Subcutaneous adipose tissue (tissue), 4 donors: ENCODE data around the gene ST8SIA4. TPM values are rescaled to one million over a fixed set of nuclear protein-coding genes. Genes with fewer than 3 reads are reported as not detected.

Source experiments
- small RNA-seq: library from RNA; depleted of rRNA; stranded (forward); fragments of <200 nt; gene quantifications from one replicate; pipeline ENCODE3, GENCODE V24; 2016
- total RNA-seq, 4 donors: library from RNA; depleted of rRNA; stranded (reverse); fragments of >200 nt; gene quantifications; one replicate each; pipeline ENCODE4 v1.1.0, GENCODE V29; 2016
- TF ChIP-seq, protein P1 (sequence below): fragments of 450-650 bp; IDR thresholded peaks from one replicate; pipeline ENCODE4 v1.5.1; 2016; ENCODE audit warnings: low read depth, mild to moderate bottlenecking, control low read depth, antibody characterized with exemption, moderate library complexity

Gene ST8SIA4
- total RNA-seq, 4 donors from 2014 or later = 5.5 to 20.1 (median 12.2) TPM

DNA sequence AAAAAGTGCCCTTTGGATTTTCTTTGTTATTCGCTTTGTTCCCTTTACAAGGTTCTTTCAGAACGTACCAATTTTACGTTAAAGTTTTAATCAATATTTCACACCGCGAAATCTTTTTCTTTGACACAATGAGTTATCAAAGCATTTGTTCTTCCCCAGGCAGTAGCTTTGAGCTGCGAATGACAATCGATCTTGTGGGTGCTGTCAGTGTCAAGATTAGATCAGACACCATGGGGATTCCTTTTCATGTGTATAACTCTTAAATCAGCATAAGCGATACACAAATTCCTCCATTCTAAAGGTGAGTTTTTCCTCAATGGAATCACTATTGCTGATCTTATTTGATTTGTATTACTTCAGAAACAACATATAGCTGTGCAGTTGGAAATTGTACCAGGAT, 145.5 kb downstream of the ST8SIA4 start:
- TF ChIP-seq, protein P1, sequence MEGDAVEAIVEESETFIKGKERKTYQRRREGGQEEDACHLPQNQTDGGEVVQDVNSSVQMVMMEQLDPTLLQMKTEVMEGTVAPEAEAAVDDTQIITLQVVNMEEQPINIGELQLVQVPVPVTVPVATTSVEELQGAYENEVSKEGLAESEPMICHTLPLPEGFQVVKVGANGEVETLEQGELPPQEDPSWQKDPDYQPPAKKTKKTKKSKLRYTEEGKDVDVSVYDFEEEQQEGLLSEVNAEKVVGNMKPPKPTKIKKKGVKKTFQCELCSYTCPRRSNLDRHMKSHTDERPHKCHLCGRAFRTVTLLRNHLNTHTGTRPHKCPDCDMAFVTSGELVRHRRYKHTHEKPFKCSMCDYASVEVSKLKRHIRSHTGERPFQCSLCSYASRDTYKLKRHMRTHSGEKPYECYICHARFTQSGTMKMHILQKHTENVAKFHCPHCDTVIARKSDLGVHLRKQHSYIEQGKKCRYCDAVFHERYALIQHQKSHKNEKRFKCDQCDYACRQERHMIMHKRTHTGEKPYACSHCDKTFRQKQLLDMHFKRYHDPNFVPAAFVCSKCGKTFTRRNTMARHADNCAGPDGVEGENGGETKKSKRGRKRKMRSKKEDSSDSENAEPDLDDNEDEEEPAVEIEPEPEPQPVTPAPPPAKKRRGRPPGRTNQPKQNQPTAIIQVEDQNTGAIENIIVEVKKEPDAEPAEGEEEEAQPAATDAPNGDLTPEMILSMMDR = no peak

Small RNA genes within 50 kb of the gene (small RNA-seq; reads per million reads assigned to genes)
- gene MIR548P = not detected
